ENCODE results near the gene ME2.

DNA sequence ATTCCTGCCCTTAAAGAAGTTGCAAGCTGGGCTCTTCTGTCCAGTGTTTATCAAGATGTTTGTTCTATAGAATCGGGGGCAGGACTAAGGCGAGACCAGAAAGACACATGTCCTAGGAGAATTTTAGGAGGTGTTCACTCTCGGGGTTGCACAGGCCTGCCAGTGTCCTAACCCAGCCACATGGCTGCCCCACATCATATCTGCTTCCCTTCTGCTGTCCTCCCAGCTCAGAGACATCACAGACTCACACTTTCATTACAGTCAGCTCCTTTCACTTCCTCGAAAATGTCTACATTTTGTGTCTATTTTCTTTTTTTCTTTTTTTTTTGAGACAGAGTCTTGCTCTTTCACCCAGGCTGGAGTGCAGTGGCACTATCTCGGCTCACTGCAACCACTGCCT, 48.4 kb upstream of the ME2 start:
- TF ChIP-seq, protein P1, sequence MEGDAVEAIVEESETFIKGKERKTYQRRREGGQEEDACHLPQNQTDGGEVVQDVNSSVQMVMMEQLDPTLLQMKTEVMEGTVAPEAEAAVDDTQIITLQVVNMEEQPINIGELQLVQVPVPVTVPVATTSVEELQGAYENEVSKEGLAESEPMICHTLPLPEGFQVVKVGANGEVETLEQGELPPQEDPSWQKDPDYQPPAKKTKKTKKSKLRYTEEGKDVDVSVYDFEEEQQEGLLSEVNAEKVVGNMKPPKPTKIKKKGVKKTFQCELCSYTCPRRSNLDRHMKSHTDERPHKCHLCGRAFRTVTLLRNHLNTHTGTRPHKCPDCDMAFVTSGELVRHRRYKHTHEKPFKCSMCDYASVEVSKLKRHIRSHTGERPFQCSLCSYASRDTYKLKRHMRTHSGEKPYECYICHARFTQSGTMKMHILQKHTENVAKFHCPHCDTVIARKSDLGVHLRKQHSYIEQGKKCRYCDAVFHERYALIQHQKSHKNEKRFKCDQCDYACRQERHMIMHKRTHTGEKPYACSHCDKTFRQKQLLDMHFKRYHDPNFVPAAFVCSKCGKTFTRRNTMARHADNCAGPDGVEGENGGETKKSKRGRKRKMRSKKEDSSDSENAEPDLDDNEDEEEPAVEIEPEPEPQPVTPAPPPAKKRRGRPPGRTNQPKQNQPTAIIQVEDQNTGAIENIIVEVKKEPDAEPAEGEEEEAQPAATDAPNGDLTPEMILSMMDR (IDR thresholded peaks at IDR 0.05) = no peak
- no peak for TF ChIP-seq POLR2A (IDR thresholded peaks at IDR 0.05)

Data from body of pancreas (tissue), 4 donors.